Adrenal gland (tissue), 12 donors: ENCODE measurements around the gene FBLN2. TPM values are rescaled to one million over a fixed set of nuclear protein-coding genes. Genes with fewer than 3 reads are reported as not detected.

ENCODE experiments used
- DNase-seq, 7 donors: peaks; one replicate each; pipeline ENCODE4 v3.0.0-alpha.2; 2019 to 2020
- H3K27ac ChIP-seq, 5 donors: fragments of 200-600 bp; sonication (generic) in 4 of 5; 1 replicate in 3 of 5; 2 replicates in 2 of 5; pipeline versions ENCODE4 v1.5.1 to v1.8.0; 2016 to 2020; ENCODE audit warnings: mild to moderate bottlenecking in 1 of 5
- H3K27me3 ChIP-seq: fragments of 200-600 bp; 2 replicates; pipeline ENCODE4 v1.8.0; 2021
- H3K36me3 ChIP-seq, 2 donors: fragments of 200-600 bp; replicated peaks in 1 of 2; 1 replicate in 1 of 2; 2 replicates in 1 of 2; pipeline versions ENCODE4 v1.5.1 to v1.8.0; 2018 to 2022
- H3K4me1 ChIP-seq, 2 donors: fragments of 200-600 bp; replicated peaks in 1 of 2; 1 replicate in 1 of 2; 2 replicates in 1 of 2; pipeline versions ENCODE4 v1.5.1 to v1.8.0; 2018 to 2021
- H3K4me3 ChIP-seq, 4 donors: fragments of 200-600 bp; sonication (generic) in 3 of 4; one replicate each; pipeline ENCODE4 v1.5.1; 2016 to 2018
- H3K9me3 ChIP-seq, 3 donors: fragments of 200-600 bp; sonication (generic) in 1 of 3; replicated peaks in 1 of 3; 1 replicate in 2 of 3; 2 replicates in 1 of 3; pipeline versions ENCODE4 v1.5.1 to v1.8.0; 2016 to 2021
- POLR2A ChIP-seq, 2 donors: fragments of 450-650 bp; IDR thresholded peaks; one replicate each; pipeline ENCODE4 v1.6.1; 2017; ENCODE audit warnings: antibody characterized with exemption in 2 of 2, mild to moderate bottlenecking in 2 of 2, moderate library complexity in 1 of 2
- WGBS, 4 donors: extraction: QIAGEN DNeasy Blood & Tissue Kit in 2 of 4; methylation state at CpG; one replicate each; pipeline versions ENCODE4 v1.1.5 to v1.1.7; 2013 to 2017; 5-methylcytosine and 5-hydroxymethylcytosine counted together
- intact Hi-C, 2 donors: fragments of 100-400 bp; cut with DNase I; formaldehyde crosslinking; loops; one replicate each; pipeline versions ENCODE4 v1.14.1 to v1.15.0; 2022 to 2023
- polyA plus RNA-seq, 3 donors: library from polyadenylated mRNA; stranded (reverse); fragments of 200-250 nt in 2 of 3; fragments of 350-450 nt in 1 of 3; fragmentation: Illumina TruSeq in 1 of 3; extraction: RNeasy Lipid Tissue Mini Kit (QIAGEN cat#74804) in 1 of 3; gene quantifications; one replicate each; pipeline ENCODE4 v1.2.3, GENCODE V29; 2013 to 2014
- total RNA-seq, 9 donors: library from RNA; depleted of rRNA in 4 of 9; stranded (reverse); fragments of >200 nt in 4 of 9; fragments of 120-200 nt in 1 of 9; fragmentation: NEBNext Ultra II Directional in 1 of 9; extraction: Animal tissue kit (Norgen Biotek cat#: 25700) in 1 of 9; gene quantifications; one replicate each; pipeline versions ENCODE4 v1.1.0 to v1.2.4, GENCODE V29; 2013 to 2023
- TF ChIP-seq, protein P1 (sequence below), 6 experiments: fragments of 450-650 bp in 4 of 6; fragments of 200-600 bp in 2 of 6; sonication (generic) in 1 of 6; IDR thresholded peaks; 1 replicate in 5 of 6; 2 replicates in 1 of 6; pipeline versions ENCODE4 v1.5.1 to v1.8.0; 2016 to 2021; ENCODE audit warnings: antibody characterized with exemption in 6 of 6, mild to moderate bottlenecking in 2 of 6, moderate library complexity in 1 of 6
- donor health status: healthy with polysubstance abuse.
- donor health status: Bipolar disorder and iron deficiency.
- donor health status: DM: yes; HTN: yes; CAD: no.
- donor health status: DM: no; HTN: no; CAD: no.
- donor health status: DM: no; HTN: no; CAD: no.
- donor health status: DM: yes; HTN: yes; CAD: no.

The FBLN2 gene
- total and polyA plus RNA-seq, 12 donors: 1.8 to 31.5 (median 7.0) TPM

DNA sequence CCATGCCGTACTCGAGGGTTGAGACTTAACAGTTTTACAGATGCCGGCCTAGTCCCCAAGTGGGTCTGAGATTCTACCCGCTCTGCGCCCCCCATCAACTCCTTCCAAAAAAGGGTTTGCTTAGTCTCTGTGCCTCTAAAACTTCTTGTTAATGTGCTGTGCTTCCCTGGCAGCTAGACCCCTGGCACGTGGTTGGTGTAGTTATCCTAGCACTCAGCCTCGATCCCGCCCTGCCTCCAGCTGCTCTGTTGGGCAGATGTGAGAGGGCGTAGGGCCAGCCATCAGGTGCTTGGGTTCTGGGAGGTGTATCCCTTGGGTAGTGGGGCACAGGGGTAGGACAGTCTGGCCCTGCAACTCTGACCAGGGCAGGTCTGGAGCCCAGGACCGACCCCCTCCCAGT, 79.5 kb downstream of the FBLN2 start:
- no peaks in the 10 kb centered on the region for H3K27me3 ChIP-seq
- H3K36me3 ChIP-seq: no peaks in the 10 kb centered on the region
- no peak overlapping the region for H3K27ac ChIP-seq
- TF ChIP-seq, protein P1, sequence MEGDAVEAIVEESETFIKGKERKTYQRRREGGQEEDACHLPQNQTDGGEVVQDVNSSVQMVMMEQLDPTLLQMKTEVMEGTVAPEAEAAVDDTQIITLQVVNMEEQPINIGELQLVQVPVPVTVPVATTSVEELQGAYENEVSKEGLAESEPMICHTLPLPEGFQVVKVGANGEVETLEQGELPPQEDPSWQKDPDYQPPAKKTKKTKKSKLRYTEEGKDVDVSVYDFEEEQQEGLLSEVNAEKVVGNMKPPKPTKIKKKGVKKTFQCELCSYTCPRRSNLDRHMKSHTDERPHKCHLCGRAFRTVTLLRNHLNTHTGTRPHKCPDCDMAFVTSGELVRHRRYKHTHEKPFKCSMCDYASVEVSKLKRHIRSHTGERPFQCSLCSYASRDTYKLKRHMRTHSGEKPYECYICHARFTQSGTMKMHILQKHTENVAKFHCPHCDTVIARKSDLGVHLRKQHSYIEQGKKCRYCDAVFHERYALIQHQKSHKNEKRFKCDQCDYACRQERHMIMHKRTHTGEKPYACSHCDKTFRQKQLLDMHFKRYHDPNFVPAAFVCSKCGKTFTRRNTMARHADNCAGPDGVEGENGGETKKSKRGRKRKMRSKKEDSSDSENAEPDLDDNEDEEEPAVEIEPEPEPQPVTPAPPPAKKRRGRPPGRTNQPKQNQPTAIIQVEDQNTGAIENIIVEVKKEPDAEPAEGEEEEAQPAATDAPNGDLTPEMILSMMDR (IDR thresholded peaks at IDR 0.05): no peak
- no peak for TF ChIP-seq POLR2A (IDR thresholded peaks at IDR 0.05)
- WGBS, 4 donors: 87 to 95% (median 91%) methylated on average over 9 to 10 of the region's 10 CpGs
- DNase-seq: no peak
- no peak overlapping the region for H3K4me3 ChIP-seq
- H3K9me3 ChIP-seq: no peaks in the 10 kb centered on the region
- intact Hi-C loops: no loop called here
- H3K4me1 ChIP-seq: no peaks in the 10 kb centered on the region

- Histone ChIP-seq H3K4me1 (no peaks in the 10 kb centered on the region), H3K27ac (no peak overlapping the region), H3K36me3 (no peaks in the 10 kb centered on the region), H3K27me3 (no peaks in the 10 kb centered on the region), H3K4me3 (no peak overlapping the region), H3K9me3 (no peaks in the 10 kb centered on the region)
- WGBS, 4 donors: 89 to 95% (median 93%) methylated on average over 16 to 27 of the region's 27 CpGs
- DNase-seq: no peak
- no peak for TF ChIP-seq POLR2A (IDR thresholded peaks at IDR 0.05)
- TF ChIP-seq, protein P1 (IDR thresholded peaks at IDR 0.05): no peak
- intact Hi-C loops: no loop called here
These were observed 80.1 kb downstream of the FBLN2 start for GRCh38 chr3:13628841-13629551.

DNA sequence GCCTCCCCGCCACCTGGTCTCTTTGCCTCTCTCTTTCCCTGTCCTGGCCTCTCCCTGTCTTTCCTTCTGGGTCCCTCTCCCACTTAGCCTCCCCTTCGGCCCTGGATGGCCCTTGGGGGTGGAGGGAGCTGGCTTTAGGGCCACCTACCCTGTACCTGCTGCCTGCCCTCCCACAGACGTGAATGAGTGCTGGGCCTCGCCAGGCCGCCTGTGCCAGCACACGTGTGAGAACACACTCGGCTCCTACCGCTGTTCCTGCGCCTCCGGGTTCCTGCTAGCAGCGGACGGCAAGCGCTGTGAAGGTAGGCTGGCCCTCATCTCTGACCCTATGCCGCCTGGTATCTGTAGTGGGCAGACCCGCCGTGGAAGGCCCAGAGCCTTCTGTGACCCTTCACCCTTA, 80.7 kb downstream of the FBLN2 start:
- Histone ChIP-seq H3K27me3 (no peaks in the 10 kb centered on the region), H3K27ac (no peak overlapping the region), H3K36me3 (no peaks in the 10 kb centered on the region), H3K9me3 (no peaks in the 10 kb centered on the region), H3K4me1 (no peaks in the 10 kb centered on the region), H3K4me3 (no peak overlapping the region)
- no peak for DNase-seq
- 90 to 95% (median 91%) methylated on average over 16 of the region's 16 CpGs for WGBS, 4 donors
- TF ChIP-seq, protein P1 (IDR thresholded peaks at IDR 0.05): no peak
- no peak for TF ChIP-seq POLR2A (IDR thresholded peaks at IDR 0.05)
- intact Hi-C loops: no loop called here

DNA sequence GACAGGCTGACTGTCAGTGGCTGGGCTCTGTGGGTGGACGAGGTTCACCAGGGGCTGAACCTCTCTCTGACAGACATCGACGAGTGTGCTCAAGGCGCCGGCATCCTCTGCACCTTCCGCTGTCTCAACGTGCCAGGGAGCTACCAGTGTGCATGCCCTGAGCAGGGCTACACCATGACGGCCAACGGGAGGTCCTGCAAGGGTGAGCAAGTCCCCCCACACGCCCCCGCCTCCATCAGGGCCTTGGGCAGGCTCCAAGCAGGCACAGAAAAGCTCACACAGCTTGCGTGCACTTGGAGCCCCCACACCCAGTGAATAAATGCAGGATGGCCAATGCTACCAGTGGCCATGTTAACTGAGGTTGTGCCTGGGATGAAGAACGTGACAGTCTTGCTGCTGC, 82.3 kb downstream of the FBLN2 start:
- no peaks in the 10 kb centered on the region for H3K36me3 ChIP-seq

More for the DNA sequence above, 82.3 kb downstream of the FBLN2 start:
- WGBS, 4 donors: 33 to 89% (median 78%) methylated on average over 2 to 13 of the region's 13 CpGs
- Histone ChIP-seq H3K9me3 (no peaks in the 10 kb centered on the region), H3K4me1 (no peaks in the 10 kb centered on the region), H3K4me3 (no peak overlapping the region), H3K27me3 (no peaks in the 10 kb centered on the region), H3K27ac (no peak overlapping the region)
- TF ChIP-seq, protein P1 (IDR thresholded peaks at IDR 0.05): no peak
- TF ChIP-seq POLR2A (IDR thresholded peaks at IDR 0.05): no peak
- no peak for DNase-seq
- intact Hi-C loops: no loop called here
